Kidney epithelial cell (primary cell): Measurements from ENCODE around the gene SOX6. TPM values are rescaled to one million over a fixed set of nuclear protein-coding genes. Genes with fewer than 3 reads are reported as not detected.

Experiments used
- DNase-seq: peaks from one replicate; pipeline ENCODE4 v3.0.0-alpha.2; 2010; ENCODE audit warnings: low read depth
- H3K27me3 ChIP-seq: 2 replicates; pipeline ENCODE4 v1.6.0; 2011; ENCODE audit warnings: low read length; ENCODE audit not compliant: control insufficient read depth, insufficient read depth
- H3K36me3 ChIP-seq: 2 replicates; pipeline ENCODE4 v1.5.1; 2011; ENCODE audit warnings: low read length; ENCODE audit not compliant: control insufficient read depth, insufficient read depth
- H3K4me3 ChIP-seq: 2 replicates; pipeline ENCODE4 v1.5.1; 2011; ENCODE audit warnings: low read depth, mild to moderate bottlenecking, control low read depth, low read length
- CTCF ChIP-seq: IDR thresholded peaks from 2 replicates; pipeline ENCODE4 v1.5.1; 2011; ENCODE audit warnings: mild to moderate bottlenecking, moderate library complexity, low read length, control low read depth, inconsistent platforms; ENCODE audit not compliant: insufficient read depth, poor library complexity, severe bottlenecking
- total RNA-seq: library from RNA; depleted of rRNA; stranded (reverse); fragments of >200 nt; gene quantifications from 2 replicates; pipeline ENCODE4 v1.2.3, GENCODE V29; 2015

SOX6 gene
- total RNA-seq, 1 donor from 2014 or later = 2.7 TPM

GRCh38 chr11:15975742-15976141 lies 380.6 kb downstream of the SOX6 start:
- no peak for TF ChIP-seq CTCF
- no peak for DNase-seq
- Histone ChIP-seq H3K4me3 (no peak overlapping the region), H3K27me3 (no peaks in the 10 kb centered on the region), H3K36me3 (no peaks in the 10 kb centered on the region)

DNA sequence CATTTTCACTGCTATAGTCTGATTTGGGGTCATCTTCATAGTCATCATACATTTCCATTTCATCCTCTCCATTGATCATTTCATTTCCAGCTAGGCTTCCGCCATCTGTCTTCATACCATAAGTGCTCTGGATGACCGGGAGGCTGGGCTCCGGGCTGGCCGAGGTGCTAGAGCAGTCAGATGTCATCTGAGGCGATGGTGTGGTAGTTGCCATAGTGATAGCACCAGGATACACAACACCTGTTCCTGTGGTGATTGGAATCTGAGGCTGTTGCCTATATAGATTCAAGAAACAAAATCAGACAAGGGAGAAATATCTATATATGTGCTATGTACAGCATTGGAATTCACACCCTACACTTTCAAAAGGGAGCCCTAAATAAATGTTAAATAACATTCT lies 383.5 kb downstream of the SOX6 start:
- TF ChIP-seq CTCF = no peak
- DNase-seq = no peak
- Histone ChIP-seq H3K36me3 (no peaks in the 10 kb centered on the region), H3K27me3 (no peaks in the 10 kb centered on the region), H3K4me3 (no peak overlapping the region)

DNA sequence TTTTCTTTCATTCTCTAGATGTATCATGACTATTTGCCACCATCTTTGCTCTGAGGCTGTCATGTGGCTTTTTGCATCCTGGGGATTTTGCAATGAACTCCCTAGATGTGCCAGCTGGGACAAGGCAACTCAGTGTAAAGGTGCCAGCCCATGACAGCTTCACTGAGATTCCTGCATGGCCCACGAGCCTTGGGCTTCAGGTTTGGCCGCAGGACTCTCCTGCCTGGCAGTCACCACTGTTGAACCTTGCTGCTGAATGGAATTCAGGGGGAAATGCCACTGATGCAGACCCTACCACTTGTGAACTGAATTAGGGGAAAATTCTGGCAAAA lies 385.2 kb downstream of the SOX6 start:
- Histone ChIP-seq H3K4me3 (no peak overlapping the region), H3K36me3 (no peaks in the 10 kb centered on the region), H3K27me3 (no peaks in the 10 kb centered on the region)
- TF ChIP-seq CTCF = no peak
- no peak for DNase-seq

GRCh38 chr11:15970506-15971214 lies 385.7 kb downstream of the SOX6 start:
- Histone ChIP-seq H3K36me3 (no peaks in the 10 kb centered on the region), H3K4me3 (no peak overlapping the region), H3K27me3 (no peaks in the 10 kb centered on the region)
- DNase-seq = no peak
- TF ChIP-seq CTCF = no peak

GRCh38 chr11:15969701-15970329 lies 386.5 kb downstream of the SOX6 start:
- no peaks in the 10 kb centered on the region for H3K36me3 ChIP-seq
- no peaks in the 10 kb centered on the region for H3K27me3 ChIP-seq
- no peak overlapping the region for H3K4me3 ChIP-seq
- no peak for TF ChIP-seq CTCF
- no peak for DNase-seq

GRCh38 chr11:15969281-15969680 lies 387.1 kb downstream of the SOX6 start:
- H3K36me3 ChIP-seq = no peaks in the 10 kb centered on the region
- no peak for TF ChIP-seq CTCF
- no peaks in the 10 kb centered on the region for H3K27me3 ChIP-seq
- peak; percentile 41 for DNase-seq
- no peak overlapping the region for H3K4me3 ChIP-seq
